Measurements from ENCODE around the gene ACADL. TPM values are rescaled to one million over a fixed set of nuclear protein-coding genes. Genes with fewer than 3 reads are reported as not detected.

Gene ACADL
- polyA plus RNA-seq, 1 donor from 2014 or later: not detected

- Histone ChIP-seq H3K4me3 (ENCODE audit: low read length) (peak overlapping the region; percentile 79), H3K9me2 (ENCODE audit: insufficient read depth, low read length) (no peaks in the 10 kb centered on the region), H3K79me2 (replicated peaks; ENCODE audit: insufficient read depth, low read length) (peaks cover 45% of the 10 kb centered on the region), H2AFZ (ENCODE audit: low read depth, low read length) (peak overlapping the region; percentile 70), H3K9ac (ENCODE audit: low read length) (peak overlapping the region; percentile 98), H3K27ac (ENCODE audit: low read length) (peak overlapping the region; percentile 94), H4K20me1 (ENCODE audit: insufficient read depth) (no peaks in the 10 kb centered on the region), H3K36me3 (ENCODE audit: insufficient read depth, low read length) (no peaks in the 10 kb centered on the region), H3K4me2 (ENCODE audit: low read length) (peak overlapping the region; percentile 60), H3F3A (ENCODE audit: insufficient read depth, low read length, poor library complexity, severe bottlenecking) (no peaks in the 10 kb centered on the region), H3K27me3 (ENCODE audit: insufficient read depth, low read depth, low read length) (no peaks in the 10 kb centered on the region), H3K9me3 (ENCODE audit: low read length) (no peaks in the 10 kb centered on the region)
- TF ChIP-seq EP300 (conservative IDR thresholded peaks at IDR 0.05; ENCODE audit: poor library complexity, severe bottlenecking) (no peak), CTCF (IDR thresholded peaks at IDR 0.05; ENCODE audit: poor library complexity, severe bottlenecking) (no peak), MXI1 (conservative IDR thresholded peaks at IDR 0.05; ENCODE audit: poor library complexity, severe bottlenecking) (no peak), SMC3 (conservative IDR thresholded peaks at IDR 0.05; ENCODE audit: poor library complexity) (no peak), REST (IDR thresholded peaks at IDR 0.05; ENCODE audit: borderline replicate concordance) (no peak), TAF1 (IDR thresholded peaks at IDR 0.05; ENCODE audit: low read depth) (no peak), POLR2AphosphoS5 (IDR thresholded peaks at IDR 0.05) (no peak), RAD21 (conservative IDR thresholded peaks at IDR 0.05) (no peak), EZH2 (IDR thresholded peaks at IDR 0.05; ENCODE audit: borderline replicate concordance, insufficient read depth, low read length, poor library complexity, severe bottlenecking) (no peak)
These were observed 55.1 kb downstream of the ACADL start for GRCh38 chr2:210170196-210170445.

GRCh38 chr2:210169516-210170195 is 55.6 kb downstream of the ACADL start:
- Histone ChIP-seq H3K4me2 (ENCODE audit: low read length) (peak overlapping the region; percentile 60), H3K27me3 (ENCODE audit: insufficient read depth, low read depth, low read length) (no peaks in the 10 kb centered on the region), H3K9me2 (ENCODE audit: insufficient read depth, low read length) (no peaks in the 10 kb centered on the region), H3K9me3 (ENCODE audit: low read length) (no peaks in the 10 kb centered on the region), H3K9ac (ENCODE audit: low read length) (peak overlapping the region; percentile 98), H3F3A (ENCODE audit: insufficient read depth, low read length, poor library complexity, severe bottlenecking) (no peaks in the 10 kb centered on the region), H3K36me3 (ENCODE audit: insufficient read depth, low read length) (no peaks in the 10 kb centered on the region), H3K4me3 (ENCODE audit: low read length) (peak overlapping the region; percentile 79), H2AFZ (ENCODE audit: low read depth, low read length) (peak overlapping the region; percentile 70), H3K79me2 (replicated peaks; ENCODE audit: insufficient read depth, low read length) (peaks cover 47% of the 10 kb centered on the region), H3K27ac (ENCODE audit: low read length) (peak overlapping the region; percentile 94), H4K20me1 (ENCODE audit: insufficient read depth) (no peaks in the 10 kb centered on the region)
- no peak for TF ChIP-seq TAF1 (IDR thresholded peaks at IDR 0.05; ENCODE audit: low read depth)
- TF ChIP-seq EZH2 (IDR thresholded peaks at IDR 0.05; ENCODE audit: borderline replicate concordance, insufficient read depth, low read length, poor library complexity, severe bottlenecking): no peak
- no peak for TF ChIP-seq REST (IDR thresholded peaks at IDR 0.05; ENCODE audit: borderline replicate concordance)
- TF ChIP-seq SMC3 (conservative IDR thresholded peaks at IDR 0.05; ENCODE audit: poor library complexity): no peak
- no peak for TF ChIP-seq MXI1 (conservative IDR thresholded peaks at IDR 0.05; ENCODE audit: poor library complexity, severe bottlenecking)
- TF ChIP-seq RAD21 (conservative IDR thresholded peaks at IDR 0.05): no peak
- no peak for TF ChIP-seq CTCF (IDR thresholded peaks at IDR 0.05; ENCODE audit: poor library complexity, severe bottlenecking)
- no peak for TF ChIP-seq POLR2AphosphoS5 (IDR thresholded peaks at IDR 0.05)
- no peak for TF ChIP-seq EP300 (conservative IDR thresholded peaks at IDR 0.05; ENCODE audit: poor library complexity, severe bottlenecking)
